Measurements from ENCODE around the gene AKAP14. TPM values are rescaled to one million over a fixed set of nuclear protein-coding genes. Genes with fewer than 3 reads are reported as not detected.

The AKAP14 gene
- total and polyA plus RNA-seq, 7 donors = 0.19 TPM; not detected in 6

- WGBS, 3 donors = 89 to 97% (median 93%) methylated on average over 3 of the region's 3 CpGs
- Histone ChIP-seq H3K27ac (no peak overlapping the region), H3K36me3 (ENCODE audit: insufficient read depth in 1 of 2, low read depth in 1 of 2) (peaks cover 0 to 57% of the 10 kb centered on the region in 2 donors), H3K9me3 (no peaks in the 10 kb centered on the region), H3K4me1 (no peaks in the 10 kb centered on the region), H3K4me3 (no peak overlapping the region), H3K27me3 (ENCODE audit: insufficient read depth in 3 of 3, low read length in 2 of 3) (no peaks in the 10 kb centered on the region)
- DNase-seq (no peak), ATAC-seq (no peak)
- intact Hi-C loops (cut with DNase I) = no loop called here
- no peak for TF ChIP-seq CTCF (IDR thresholded peaks at IDR 0.05)
Observed at GRCh38 chrX:119935215-119935874, 39.7 kb downstream of the AKAP14 start.

DNA sequence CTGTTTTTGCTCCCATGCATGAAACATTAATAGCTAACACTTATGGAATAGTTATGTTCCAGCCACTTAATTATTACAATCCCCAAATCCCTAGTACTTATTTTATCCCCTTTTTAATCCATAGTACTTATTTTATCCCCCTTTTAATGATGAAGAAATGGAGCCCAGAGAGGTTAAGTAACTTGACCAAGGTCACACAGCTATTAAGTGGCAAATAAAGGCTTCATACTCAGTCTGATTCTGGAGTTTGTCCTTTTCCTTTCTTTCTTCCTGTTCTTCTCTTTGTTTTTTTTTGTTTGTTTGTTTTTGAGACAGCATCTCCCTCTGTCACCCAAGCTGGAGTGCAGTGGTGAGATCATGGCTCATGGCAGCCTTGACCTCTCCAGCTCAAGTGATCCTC, 45.6 kb downstream of the AKAP14 start:
- no peak for DNase-seq
- intact Hi-C loops (cut with DNase I) = no loop called here
- Histone ChIP-seq H3K4me3 (peak overlapping the region; percentile 71), H3K27me3 (ENCODE audit: insufficient read depth in 3 of 3, low read length in 2 of 3) (no peaks in the 10 kb centered on the region), H3K9me3 (no peaks in the 10 kb centered on the region), H3K27ac (no peak overlapping the region), H3K36me3 (ENCODE audit: insufficient read depth in 1 of 2, low read depth in 1 of 2) (peaks cover 0 to 18% of the 10 kb centered on the region in 2 donors), H3K4me1 (peaks cover 5% of the 10 kb centered on the region)
- ATAC-seq = no peak
- TF ChIP-seq CTCF (IDR thresholded peaks at IDR 0.05) = no peak

DNA sequence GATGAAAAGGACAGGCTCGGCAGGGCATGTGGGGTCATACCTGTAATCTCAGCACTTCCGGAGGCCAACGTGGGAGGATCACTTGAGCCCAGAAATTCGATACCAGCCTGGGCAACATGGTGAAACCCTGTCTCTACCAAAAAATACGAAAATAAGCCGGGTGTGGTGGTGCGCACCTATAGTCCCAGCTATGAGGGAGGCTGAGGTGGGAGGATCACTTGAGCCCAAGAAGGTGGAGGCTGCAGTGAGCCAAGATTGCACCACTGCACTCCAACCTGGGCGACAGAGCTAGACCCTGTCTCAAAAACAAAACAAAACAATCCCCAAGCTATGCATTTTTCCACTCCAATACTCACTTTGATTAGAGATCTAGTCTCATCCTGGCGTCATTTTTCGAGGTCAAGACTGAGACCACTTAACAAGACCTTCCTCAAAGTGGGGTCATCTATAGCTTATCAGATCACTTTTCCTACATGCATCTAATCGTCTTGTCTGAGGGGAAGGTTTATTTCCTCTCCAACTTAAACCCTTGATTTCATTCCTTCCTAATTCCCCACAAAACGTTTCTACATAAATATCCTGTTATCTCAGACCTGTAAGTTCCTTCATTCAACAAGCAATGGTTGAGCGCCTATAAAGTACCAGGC, 46.6 kb downstream of the AKAP14 start:
- WGBS, 3 donors = 45 to 60% (median 45%) methylated on average over 13 of the region's 13 CpGs
- H3K4me1 ChIP-seq = peaks cover 5% of the 10 kb centered on the region
- intact Hi-C loops (cut with DNase I) = no loop called here
- no peak for TF ChIP-seq CTCF (IDR thresholded peaks at IDR 0.05)
- DNase-seq = no peak
- peaks cover 0 to 11% of the 10 kb centered on the region in 2 donors for H3K36me3 ChIP-seq (ENCODE audit: insufficient read depth in 1 of 2, low read depth in 1 of 2)
- ATAC-seq = no peak
- peak overlapping the region; percentile 80 for H3K27ac ChIP-seq
- H3K9me3 ChIP-seq = no peaks in the 10 kb centered on the region
- no peaks in the 10 kb centered on the region for H3K27me3 ChIP-seq (ENCODE audit: insufficient read depth in 3 of 3, low read length in 2 of 3)
- H3K4me3 ChIP-seq = peak overlapping the region; percentile 71

GRCh38 chrX:119942831-119943184, 47.1 kb downstream of the AKAP14 start:
- intact Hi-C loops (cut with DNase I) = no loop called here
- H3K27me3 ChIP-seq (ENCODE audit: insufficient read depth in 3 of 3, low read length in 2 of 3) = no peaks in the 10 kb centered on the region
- peaks cover 5% of the 10 kb centered on the region for H3K4me1 ChIP-seq
- ATAC-seq = peak in 2 of 4 donors; percentile 5 to 29
- no peak for TF ChIP-seq CTCF (IDR thresholded peaks at IDR 0.05)
- peak overlapping the region; percentile 71 for H3K4me3 ChIP-seq
- H3K36me3 ChIP-seq (ENCODE audit: insufficient read depth in 1 of 2, low read depth in 1 of 2) = peaks cover 0 to 5% of the 10 kb centered on the region in 2 donors
- H3K9me3 ChIP-seq = no peaks in the 10 kb centered on the region
- WGBS, 3 donors = 1 to 31% (median 2%) methylated on average over 14 of the region's 14 CpGs
- peak overlapping the region; percentile 80 for H3K27ac ChIP-seq
- DNase-seq = no peak

Measured in psoas muscle (tissue), 8 donors.